Measurements from ENCODE around the gene P2RY8. TPM values are rescaled to one million over a fixed set of nuclear protein-coding genes. Genes with fewer than 3 reads are reported as not detected.
"Not testable (repeated sequence)": the region's sequence is repeated elsewhere in the genome, so short reads cannot be mapped to it uniquely, and the experiment has no call there.

P2RY8 gene
- total RNA-seq, 1 donor from 2014 or later = not detected

DNA sequence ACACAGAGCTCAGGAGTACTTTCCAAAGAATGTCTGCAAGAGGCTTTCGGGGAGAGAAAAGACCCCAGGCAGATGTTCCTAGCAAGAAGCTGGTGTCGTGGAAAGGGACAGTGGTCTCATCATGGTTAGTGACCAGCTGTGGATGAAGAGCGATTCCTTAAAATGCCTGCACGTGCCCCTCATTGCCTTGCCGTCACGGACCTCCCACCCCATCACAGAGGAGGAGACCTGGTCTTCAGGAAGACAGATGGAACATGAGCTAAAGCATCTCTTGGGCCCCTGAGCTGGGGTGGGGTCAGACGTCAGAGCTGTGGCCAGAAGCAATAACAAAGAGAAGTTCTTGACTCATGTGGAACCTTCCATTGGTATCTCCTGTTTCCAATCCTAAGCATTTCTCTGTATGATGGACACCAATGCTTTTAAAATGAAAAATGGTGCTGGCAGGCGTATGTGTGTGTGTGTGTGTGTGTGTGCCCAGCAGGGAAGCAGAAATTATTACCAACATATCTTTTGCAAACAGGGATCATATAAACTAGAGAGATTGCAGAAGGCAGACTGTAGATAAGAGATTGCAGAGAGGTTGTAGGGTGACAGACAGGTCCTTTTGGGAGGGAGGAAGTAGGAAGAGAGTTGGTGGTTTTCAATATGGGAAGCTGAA, 59.1 kb downstream of the P2RY8 start:
- TF ChIP-seq, protein P1, sequence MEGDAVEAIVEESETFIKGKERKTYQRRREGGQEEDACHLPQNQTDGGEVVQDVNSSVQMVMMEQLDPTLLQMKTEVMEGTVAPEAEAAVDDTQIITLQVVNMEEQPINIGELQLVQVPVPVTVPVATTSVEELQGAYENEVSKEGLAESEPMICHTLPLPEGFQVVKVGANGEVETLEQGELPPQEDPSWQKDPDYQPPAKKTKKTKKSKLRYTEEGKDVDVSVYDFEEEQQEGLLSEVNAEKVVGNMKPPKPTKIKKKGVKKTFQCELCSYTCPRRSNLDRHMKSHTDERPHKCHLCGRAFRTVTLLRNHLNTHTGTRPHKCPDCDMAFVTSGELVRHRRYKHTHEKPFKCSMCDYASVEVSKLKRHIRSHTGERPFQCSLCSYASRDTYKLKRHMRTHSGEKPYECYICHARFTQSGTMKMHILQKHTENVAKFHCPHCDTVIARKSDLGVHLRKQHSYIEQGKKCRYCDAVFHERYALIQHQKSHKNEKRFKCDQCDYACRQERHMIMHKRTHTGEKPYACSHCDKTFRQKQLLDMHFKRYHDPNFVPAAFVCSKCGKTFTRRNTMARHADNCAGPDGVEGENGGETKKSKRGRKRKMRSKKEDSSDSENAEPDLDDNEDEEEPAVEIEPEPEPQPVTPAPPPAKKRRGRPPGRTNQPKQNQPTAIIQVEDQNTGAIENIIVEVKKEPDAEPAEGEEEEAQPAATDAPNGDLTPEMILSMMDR (IDR thresholded peaks at IDR 0.05; ENCODE audit: unreplicated experiment) = no peak

GRCh38 chrX:1477229-1477628, 59.8 kb downstream of the P2RY8 start:
- DNase-seq (ENCODE audit: low spot score) = no peak
- Mint-ChIP-seq H3K4me3 (ENCODE audit: unreplicated experiment) (no peak overlapping the region), H3K4me1 (ENCODE audit: unreplicated experiment) (no peaks in the 10 kb centered on the region), H3K9me3 (ENCODE audit: unreplicated experiment) (peaks cover 24% of the 10 kb centered on the region), H3K36me3 (ENCODE audit: low read depth, unreplicated experiment) (peaks cover 8% of the 10 kb centered on the region), H3K27ac (ENCODE audit: unreplicated experiment) (no peak overlapping the region), H3K27me3 (ENCODE audit: unreplicated experiment) (peaks cover 1% of the 10 kb centered on the region)
- TF ChIP-seq, protein P1 (IDR thresholded peaks at IDR 0.05; ENCODE audit: unreplicated experiment) = no peak

More for the DNA sequence above, 59.1 kb downstream of the P2RY8 start:
- H3K4me3 Mint-ChIP-seq (ENCODE audit: unreplicated experiment) = no peak overlapping the region
- H3K36me3 Mint-ChIP-seq (ENCODE audit: low read depth, unreplicated experiment) = peaks cover 8% of the 10 kb centered on the region
- H3K27me3 Mint-ChIP-seq (ENCODE audit: unreplicated experiment) = no peaks in the 10 kb centered on the region
- DNase-seq (ENCODE audit: low spot score) = no peak
- no peak overlapping the region for H3K27ac Mint-ChIP-seq (ENCODE audit: unreplicated experiment)
- no peaks in the 10 kb centered on the region for H3K4me1 Mint-ChIP-seq (ENCODE audit: unreplicated experiment)
- H3K9me3 Mint-ChIP-seq (ENCODE audit: unreplicated experiment) = peaks cover 24% of the 10 kb centered on the region

DNA sequence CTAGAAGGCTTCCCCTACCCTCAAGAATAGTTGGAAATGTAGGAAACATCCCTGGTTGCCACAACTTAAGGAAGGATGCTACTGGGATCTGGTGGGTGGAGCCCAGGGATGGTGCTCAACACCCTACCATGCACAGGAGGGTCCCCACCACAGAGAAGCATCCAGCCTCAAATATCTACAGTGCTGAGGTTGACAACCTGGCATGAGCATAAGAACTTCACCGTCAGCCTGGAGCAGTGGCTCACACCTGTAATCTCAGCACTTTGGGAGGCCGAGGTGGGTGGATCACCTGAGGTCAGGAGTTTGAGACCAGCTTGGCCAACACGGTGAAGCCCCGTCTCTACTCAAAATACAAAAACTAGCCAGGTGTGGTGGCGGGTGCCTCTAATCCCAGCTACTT, 60.3 kb downstream of the P2RY8 start:
- no peak overlapping the region for H3K27ac Mint-ChIP-seq (ENCODE audit: unreplicated experiment)
- DNase-seq (ENCODE audit: low spot score) = no peak
- peaks cover 30% of the 10 kb centered on the region for H3K9me3 Mint-ChIP-seq (ENCODE audit: unreplicated experiment)
- TF ChIP-seq, protein P1 (IDR thresholded peaks at IDR 0.05; ENCODE audit: unreplicated experiment) = no peak
- H3K4me1 Mint-ChIP-seq (ENCODE audit: unreplicated experiment) = no peaks in the 10 kb centered on the region
- peaks cover 13% of the 10 kb centered on the region for H3K36me3 Mint-ChIP-seq (ENCODE audit: low read depth, unreplicated experiment)
- H3K27me3 Mint-ChIP-seq (ENCODE audit: unreplicated experiment) = peaks cover 1% of the 10 kb centered on the region
- no peak overlapping the region for H3K4me3 Mint-ChIP-seq (ENCODE audit: unreplicated experiment)

DNA sequence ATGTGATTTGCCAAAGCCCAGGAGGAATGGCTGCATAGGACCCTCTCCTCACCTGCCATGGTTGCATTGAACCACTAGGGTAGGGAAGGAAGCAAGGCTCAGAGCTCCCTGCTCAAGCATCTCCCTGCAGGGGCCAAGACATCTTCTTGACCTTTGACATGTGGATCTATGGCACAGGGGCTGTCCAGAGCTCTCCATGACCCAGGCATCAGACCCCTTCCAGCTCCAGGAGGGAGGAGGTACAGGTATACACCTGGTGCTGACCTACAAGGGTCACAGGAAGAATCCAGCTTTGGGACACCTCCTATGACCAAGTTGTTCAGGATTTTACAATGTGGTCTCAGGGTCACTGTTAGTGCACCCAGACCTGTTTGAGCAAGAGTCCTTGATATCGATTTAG, 61.1 kb downstream of the P2RY8 start:
- Mint-ChIP-seq H3K27ac (ENCODE audit: unreplicated experiment) (no peak overlapping the region), H3K27me3 (ENCODE audit: unreplicated experiment) (peaks cover 1% of the 10 kb centered on the region), H3K9me3 (ENCODE audit: unreplicated experiment) (peaks cover 33% of the 10 kb centered on the region), H3K4me1 (ENCODE audit: unreplicated experiment) (no peaks in the 10 kb centered on the region), H3K4me3 (ENCODE audit: unreplicated experiment) (no peak overlapping the region), H3K36me3 (ENCODE audit: low read depth, unreplicated experiment) (peaks cover 13% of the 10 kb centered on the region)
- DNase-seq (ENCODE audit: low spot score) = no peak
- TF ChIP-seq, protein P1 (IDR thresholded peaks at IDR 0.05; ENCODE audit: unreplicated experiment) = no peak

- Mint-ChIP-seq H3K4me1 (ENCODE audit: unreplicated experiment) (no peaks in the 10 kb centered on the region), H3K9me3 (ENCODE audit: unreplicated experiment) (peaks cover 33% of the 10 kb centered on the region), H3K27ac (ENCODE audit: unreplicated experiment) (no peak overlapping the region), H3K36me3 (ENCODE audit: low read depth, unreplicated experiment) (peaks cover 13% of the 10 kb centered on the region), H3K27me3 (ENCODE audit: unreplicated experiment) (peaks cover 1% of the 10 kb centered on the region), H3K4me3 (ENCODE audit: unreplicated experiment) (no peak overlapping the region)
- no peak for DNase-seq (ENCODE audit: low spot score)
- TF ChIP-seq, protein P1 (IDR thresholded peaks at IDR 0.05; ENCODE audit: unreplicated experiment) = no peak
Measured at GRCh38 chrX:1475481-1475880, 61.5 kb downstream of the P2RY8 start.

- H3K4me1 Mint-ChIP-seq (ENCODE audit: unreplicated experiment); H3K4me3 Mint-ChIP-seq (ENCODE audit: unreplicated experiment); DNase-seq (ENCODE audit: low spot score); H3K27ac Mint-ChIP-seq (ENCODE audit: unreplicated experiment); H3K27me3 Mint-ChIP-seq (ENCODE audit: unreplicated experiment): not testable (repeated sequence)
- Mint-ChIP-seq H3K9me3 (ENCODE audit: unreplicated experiment) (peaks cover 32% of the 10 kb centered on the region), H3K36me3 (ENCODE audit: low read depth, unreplicated experiment) (peaks cover 13% of the 10 kb centered on the region)
Measured at GRCh38 chrX:1474593-1474992, 62.4 kb downstream of the P2RY8 start.
